GM13977 (cell line): Measurements from ENCODE around the gene MYBPC2.
"Not testable (repeated sequence)": the region's sequence is repeated elsewhere in the genome, so short reads cannot be mapped to it uniquely, and the experiment has no call there.

Experiments
- DNase-seq: peaks from one replicate; pipeline ENCODE4 v3.0.0; 2012; ENCODE audit warnings: low spot score
- CTCF ChIP-seq: IDR thresholded peaks from 2 replicates; pipeline ENCODE4 v1.5.1; 2012; ENCODE audit warnings: mild to moderate bottlenecking, control low read depth; ENCODE audit not compliant: insufficient read depth; ENCODE audit errors: extremely low read depth, missing control alignments
- in situ Hi-C: fragments of 300-500 bp; cut with MboI; formaldehyde crosslinking; loops from one replicate; pipeline ENCODE4 v1.12.0; 2022; ENCODE audit warnings: low sequenced_read_pairs, low pct_unique_long_range_greater_than_20kb, mixed read lengths, inconsistent platforms; ENCODE audit not compliant: unreplicated experiment

MYBPC2 gene

GRCh38 chr19:50465986-50466705, 33.5 kb downstream of the MYBPC2 start:
- DNase-seq, result no peak
- in situ Hi-C loops, result no loop called here
- TF ChIP-seq CTCF, result no peak

- no peak for TF ChIP-seq CTCF
- in situ Hi-C loops, result no loop called here
- no peak for DNase-seq
Measured at GRCh38 chr19:50466706-50467039, 34.0 kb downstream of the MYBPC2 start.

GRCh38 chr19:50467566-50467965, 34.9 kb downstream of the MYBPC2 start:
- no peak for TF ChIP-seq CTCF
- DNase-seq, result no peak
- in situ Hi-C loops, result no loop called here

GRCh38 chr19:50468818-50469217, 36.1 kb downstream of the MYBPC2 start:
- DNase-seq, result no peak
- TF ChIP-seq CTCF, result no peak
- in situ Hi-C loops, result no loop called here

- in situ Hi-C loops, DNase-seq: not testable (repeated sequence)
Measured at GRCh38 chr19:50473336-50473735, 40.6 kb downstream of the MYBPC2 start.

- no peak for TF ChIP-seq CTCF
- no peak for DNase-seq
- in situ Hi-C loops, result no loop called here
Measured at GRCh38 chr19:50475101-50475568, 42.4 kb downstream of the MYBPC2 start.

- TF ChIP-seq CTCF, result no peak
- DNase-seq, result no peak
- in situ Hi-C loops, result no loop called here
Measured at GRCh38 chr19:50475736-50476223, 43.1 kb downstream of the MYBPC2 start.
